Measurements from ENCODE around the gene AKAP8.

- no peak for TF ChIP-seq EZH2 (IDR thresholded peaks at IDR 0.05)
- TF ChIP-seq POLR2AphosphoS5 (IDR thresholded peaks at IDR 0.05; ENCODE audit: borderline replicate concordance, low read depth, low read length): no peak
- no peak for TF ChIP-seq FOXP2 (optimal IDR thresholded peaks at IDR 0.05; ENCODE audit: control extremely low read depth, extremely low read length, insufficient read depth)
These were observed 45.8 kb upstream of the AKAP8 start for GRCh38 chr19:15425321-15425950.

Measured in SK-N-MC (cell line).